Activated B cell treated with CpG ODN at 0.5 μM for 24 hours (primary cell): ENCODE measurements around the gene MLIP. TPM values are rescaled to one million over a fixed set of nuclear protein-coding genes. Genes with fewer than 3 reads are reported as not detected.

Source experiments
- ATAC-seq: fragments of 200-7000 bp; cut with Tn5 transposase; one replicate; pipeline ENCODE4 v1.10.0; 2021; ENCODE audit warnings: low read depth, mild to moderate bottlenecking, moderate library complexity
- CTCF ChIA-PET: fragments of 350-600 bp; sonication (Branson Sonifier 250); formaldehyde crosslinking; loops from one replicate; lab custom pipeline; 2021; ENCODE audit warnings: antibody characterized with exemption; lab: Charles Lee
- POLR2A ChIA-PET: fragments of 350-600 bp; sonication (Branson Sonifier 250); formaldehyde crosslinking; loops from one replicate; lab custom pipeline; 2021; ENCODE audit warnings: antibody characterized with exemption; lab: Charles Lee
- DNase-seq: peaks from one replicate; pipeline ENCODE4 v3.0.0; 2022
- H3K27ac Mint-ChIP-seq: one replicate; pipeline ENCODE4 v1.8.0; 2020; ENCODE audit warnings: mixed read lengths
- H3K27me3 Mint-ChIP-seq: one replicate; pipeline ENCODE4 v1.8.0; 2021; ENCODE audit warnings: mixed read lengths
- H3K36me3 Mint-ChIP-seq: one replicate; pipeline ENCODE4 v1.8.0; 2021; ENCODE audit warnings: low read depth, mixed read lengths
- H3K4me1 Mint-ChIP-seq: one replicate; pipeline ENCODE4 v1.8.0; 2021; ENCODE audit warnings: mixed read lengths
- H3K4me3 Mint-ChIP-seq: one replicate; pipeline ENCODE4 v1.8.0; 2020; ENCODE audit warnings: mild to moderate bottlenecking, mixed read lengths
- H3K9me3 Mint-ChIP-seq: one replicate; pipeline ENCODE4 v1.8.0; 2020; ENCODE audit warnings: mixed read lengths
- CTCF ChIP-seq: fragments of 200-600 bp; IDR thresholded peaks from one replicate; pipeline ENCODE4 v1.8.0; 2022; ENCODE audit warnings: antibody characterized with exemption, mild to moderate bottlenecking
- intact Hi-C: fragments of 100-400 bp; cut with micrococcal nuclease; formaldehyde crosslinking; loops from one replicate; pipeline ENCODE4 v1.15.1; 2024
- total RNA-seq: library from RNA; stranded (reverse); gene quantifications from 2 replicates; pipeline ENCODE4 v1.2.3, GENCODE V29; 2022

Gene MLIP
- total RNA-seq, 1 donor from 2014 or later = not detected

GRCh38 chr6:54102238-54102637 is 9.0 kb upstream of the MLIP start:
- Mint-ChIP-seq H3K36me3 (no peaks in the 10 kb centered on the region), H3K4me1 (no peaks in the 10 kb centered on the region), H3K9me3 (no peaks in the 10 kb centered on the region), H3K27me3 (no peaks in the 10 kb centered on the region), H3K4me3 (no peak overlapping the region), H3K27ac (no peak overlapping the region)
- intact Hi-C loops = no loop called here
- ChIA-PET POLR2A (no interaction called here), CTCF (no interaction called here)
- TF ChIP-seq CTCF = no peak
- ATAC-seq (no peak), DNase-seq (no peak)

- intact Hi-C loops = no loop called here
- TF ChIP-seq CTCF = no peak
- DNase-seq (no peak), ATAC-seq (no peak)
- H3K9me3 Mint-ChIP-seq = no peaks in the 10 kb centered on the region
- ChIA-PET POLR2A (no interaction called here), CTCF (no interaction called here)
- no peaks in the 10 kb centered on the region for H3K36me3 Mint-ChIP-seq
- H3K4me3 Mint-ChIP-seq = no peak overlapping the region
- no peaks in the 10 kb centered on the region for H3K27me3 Mint-ChIP-seq
- no peak overlapping the region for H3K27ac Mint-ChIP-seq
- no peaks in the 10 kb centered on the region for H3K4me1 Mint-ChIP-seq
These were observed 7.7 kb upstream of the MLIP start for GRCh38 chr6:54103497-54103896.

- Mint-ChIP-seq H3K4me3 (no peak overlapping the region), H3K27ac (no peak overlapping the region), H3K4me1 (no peaks in the 10 kb centered on the region), H3K9me3 (peaks cover 2% of the 10 kb centered on the region), H3K27me3 (no peaks in the 10 kb centered on the region), H3K36me3 (no peaks in the 10 kb centered on the region)
- ChIA-PET CTCF (no interaction called here), POLR2A (no interaction called here)
- DNase-seq (no peak), ATAC-seq (no peak)
- intact Hi-C loops = no loop called here
- TF ChIP-seq CTCF = no peak
These were observed 4.5 kb upstream of the MLIP start for GRCh38 chr6:54106727-54107126.

GRCh38 chr6:54107470-54108090 is 3.7 kb upstream of the MLIP start:
- Mint-ChIP-seq H3K9me3 (peaks cover 2% of the 10 kb centered on the region), H3K27ac (no peak overlapping the region), H3K27me3 (no peaks in the 10 kb centered on the region), H3K36me3 (no peaks in the 10 kb centered on the region), H3K4me1 (no peaks in the 10 kb centered on the region), H3K4me3 (no peak overlapping the region)
- intact Hi-C loops = no loop called here
- TF ChIP-seq CTCF = no peak
- ChIA-PET POLR2A (no interaction called here), CTCF (no interaction called here)
- DNase-seq (no peak), ATAC-seq (no peak)

- Mint-ChIP-seq H3K27ac (no peak overlapping the region), H3K4me1 (no peaks in the 10 kb centered on the region), H3K36me3 (no peaks in the 10 kb centered on the region), H3K4me3 (no peak overlapping the region), H3K9me3 (peaks cover 2% of the 10 kb centered on the region), H3K27me3 (no peaks in the 10 kb centered on the region)
- CTCF ChIA-PET = no interaction called here
- ATAC-seq = no peak
- TF ChIP-seq CTCF = no peak
- intact Hi-C loops = no loop called here
- POLR2A ChIA-PET = no interaction called here
- DNase-seq = no peak
These were observed 3.0 kb upstream of the MLIP start for GRCh38 chr6:54108271-54108670.
